K562 (cell line): ENCODE results near the gene PPP1R14C. TPM values are rescaled to one million over a fixed set of nuclear protein-coding genes. Genes with fewer than 3 reads are reported as not detected.

Source experiments
- KAT7 ChIP-seq: sonication (generic); formaldehyde crosslinking; IDR thresholded peaks from 2 replicates; pipeline ENCODE4 v1.8.0; 2022; ENCODE audit warnings: missing genetic modification reagents, mild to moderate bottlenecking, borderline replicate concordance
- KDM4B ChIP-seq, 2 experiments: fragments of 450-650 bp in 1 of 2; sonication (generic) in 1 of 2; IDR thresholded peaks; 2 replicates each; pipeline ENCODE4 v1.6.1; 2016 to 2017; ENCODE audit warnings: borderline replicate concordance in 2 of 2, antibody characterized with exemption in 1 of 2, low read depth in 1 of 2, mild to moderate bottlenecking in 1 of 2
- MGA ChIP-seq: fragments of 450-650 bp; IDR thresholded peaks from 2 replicates; pipeline ENCODE4 v1.6.1; 2016; ENCODE audit warnings: mild to moderate bottlenecking, moderate library complexity
- REST ChIP-seq, 2 experiments: fragments of 450-650 bp; formaldehyde crosslinking in 1 of 2; IDR thresholded peaks; 2 replicates each; pipeline versions ENCODE4 v1.4.0 to v1.6.1; 2014 to 2020; ENCODE audit warnings: mild to moderate bottlenecking in 2 of 2, borderline replicate concordance in 1 of 2, low read depth in 1 of 2
- TARDBP ChIP-seq: fragments of 450-650 bp; IDR thresholded peaks from 2 replicates; pipeline ENCODE4 v1.6.1; 2016
- USF2 ChIP-seq: sonication (generic); formaldehyde crosslinking; IDR thresholded peaks from 2 replicates; pipeline ENCODE4 v1.5.0; 2020; ENCODE audit warnings: missing genetic modification reagents
- polyA plus RNA-seq, 8 experiments: library from polyadenylated mRNA; depleted of rRNA in 4 of 8; stranded (reverse) in 5 of 8; unstranded in 3 of 8; fragments of >200 nt; fragmentation: Nextera tagmentation in 2 of 8; fragmentation: Illumina TruSeq in 1 of 8; extraction: Ambion mirVana in 2 of 8; extraction: Trizol in 1 of 8; gene quantifications; 2 replicates each; pipeline versions ENCODE4 v1.2.1 to v1.2.3, GENCODE V29; 2011 to 2014; ENCODE audit warnings: inconsistent platforms in 1 of 8, missing spikeins in 1 of 8
- total RNA-seq, 7 experiments: library from RNA; depleted of rRNA in 6 of 7; stranded (reverse); fragments of >200 nt in 6 of 7; fragmentation: Illumina TruSeq in 2 of 7; extraction: Trizol in 2 of 7; gene quantifications; 2 replicates each; pipeline versions ENCODE4 v1.2.1 to v1.2.3, GENCODE V29; 2011 to 2021; ENCODE audit warnings: low replicate concordance in 1 of 7

The PPP1R14C gene
- total and polyA plus RNA-seq, 9 of the 15 experiments (the other 6 are each of a cell fraction or from before 2014, with no cell fraction given), result 4.5 to 16.6 (median 11.9) TPM

GRCh38 chr6:150198532-150198931 is 55.7 kb downstream of the PPP1R14C start (continued):
- no peak for TF ChIP-seq MGA
- TF ChIP-seq KDM4B (IDR thresholded peaks at IDR 0.05; ENCODE audit: borderline replicate concordance in 2 of 2, low read depth in 1 of 2), result no peak
- TF ChIP-seq REST (IDR thresholded peaks at IDR 0.05; ENCODE audit: borderline replicate concordance), result no peak
- TF ChIP-seq REST (CRISPR knock-in tag; IDR thresholded peaks at IDR 0.05; ENCODE audit: low read depth), result no peak
- no peak for TF ChIP-seq TARDBP
- no peak for TF ChIP-seq KAT7 (CRISPR knock-in tag)
- TF ChIP-seq USF2 (CRISPR knock-in tag), result no peak
